HTR-8/SVneo (cell line): ENCODE measurements around the gene RUNX1.

Source experiments
- DNase-seq: peaks from one replicate; pipeline ENCODE4 v3.0.0; 2011; ENCODE audit warnings: low spot score, mixed read lengths; ENCODE audit not compliant: insufficient read length
- FAIRE-seq: peaks from 2 replicates; lab custom pipeline; 2011; peaks lifted over from hg19 to GRCh38; lab: Jason Lieb, UNC

The RUNX1 gene

GRCh38 chr21:35063428-35064172 is 14.5 kb upstream of the RUNX1 start:
- no peak for DNase-seq
- FAIRE-seq = peak; percentile 69

- DNase-seq (no peak), FAIRE-seq (no peak)
These were observed 12.9 kb upstream of the RUNX1 start for GRCh38 chr21:35062016-35062415.

- FAIRE-seq = no peak
- DNase-seq = no peak
These were observed 10.6 kb upstream of the RUNX1 start for GRCh38 chr21:35059742-35060141.

- DNase-seq (no peak), FAIRE-seq (no peak)
These were observed 9.0 kb upstream of the RUNX1 start for GRCh38 chr21:35058058-35058457.

- no peak for FAIRE-seq
These were observed 8.3 kb upstream of the RUNX1 start for GRCh38 chr21:35057428-35057827.

GRCh38 chr21:35053356-35054096 is 4.4 kb upstream of the RUNX1 start:
- no peak for DNase-seq
- no peak for FAIRE-seq

More at GRCh38 chr21:35057428-35057827, 8.3 kb upstream of the RUNX1 start:
- no peak for DNase-seq

GRCh38 chr21:35052801-35053200 is 3.7 kb upstream of the RUNX1 start:
- DNase-seq (no peak), FAIRE-seq (no peak)

- FAIRE-seq (no peak), DNase-seq (no peak)
These were observed 2.3 kb upstream of the RUNX1 start for GRCh38 chr21:35051287-35051818.

- no peak for DNase-seq
- FAIRE-seq = no peak
These were observed 1.5 kb upstream of the RUNX1 start for GRCh38 chr21:35050348-35051286.

GRCh38 chr21:35048183-35048601 is 910 bp downstream of the RUNX1 start:
- DNase-seq (no peak), FAIRE-seq (no peak)

- DNase-seq = peak; percentile 45
- no peak for FAIRE-seq
These were observed 2.2 kb downstream of the RUNX1 start for GRCh38 chr21:35046880-35047229.

- FAIRE-seq (no peak), DNase-seq (no peak)
These were observed 2.9 kb downstream of the RUNX1 start for GRCh38 chr21:35046263-35046624.

- DNase-seq = no peak
- no peak for FAIRE-seq
These were observed 3.4 kb downstream of the RUNX1 start for GRCh38 chr21:35045542-35046262.

GRCh38 chr21:35044770-35045541 is 4.1 kb downstream of the RUNX1 start:
- no peak for DNase-seq
- no peak for FAIRE-seq

GRCh38 chr21:35044128-35044527 is 5.0 kb downstream of the RUNX1 start:
- FAIRE-seq = no peak
- DNase-seq = no peak

- no peak for DNase-seq
- no peak for FAIRE-seq
These were observed 5.6 kb downstream of the RUNX1 start for GRCh38 chr21:35043549-35043948.

- DNase-seq = no peak
- FAIRE-seq = no peak
These were observed 6.3 kb downstream of the RUNX1 start for GRCh38 chr21:35042836-35043235.

- DNase-seq (no peak), FAIRE-seq (no peak)
These were observed 7.2 kb downstream of the RUNX1 start for GRCh38 chr21:35041881-35042280.

GRCh38 chr21:35041122-35041521 is 8.0 kb downstream of the RUNX1 start:
- DNase-seq = no peak
- no peak for FAIRE-seq
